ENCODE measurements around the gene EIF3I. TPM values are rescaled to one million over a fixed set of nuclear protein-coding genes. Genes with fewer than 3 reads are reported as not detected.

The EIF3I gene
- total RNA-seq, 1 experiment from 2014 or later: 259 TPM

DNA sequence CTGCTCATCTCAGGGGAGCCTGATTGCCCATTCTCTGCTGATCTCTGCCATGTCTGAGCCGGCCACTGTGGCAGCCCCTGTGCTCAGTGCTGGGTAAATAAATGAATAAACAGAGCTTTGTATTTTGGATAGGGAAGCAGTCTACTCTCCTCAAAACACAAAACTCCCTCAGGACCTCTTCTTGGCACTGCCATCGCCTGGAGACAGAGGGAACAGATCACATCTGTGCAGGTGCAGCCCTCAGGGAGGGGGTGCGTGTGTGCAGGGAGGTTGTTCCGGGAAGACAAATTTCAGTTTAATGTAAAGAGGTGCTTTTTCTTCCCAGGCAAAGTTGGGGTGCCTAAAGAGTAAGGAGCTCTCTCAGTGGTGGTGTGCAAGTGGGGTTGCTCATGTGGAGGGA, 17.1 kb downstream of the EIF3I start:
- H3K9me3 Mint-ChIP-seq (ENCODE audit: unreplicated experiment): no peaks in the 10 kb centered on the region
- intact Hi-C loops (cut with micrococcal nuclease): no loop called here
- ChIA-PET CTCF (interaction anchor here (0.9 to 1.9 kb wide), 2 partner anchors 10 to 79 kb away, joined by 3 to 10 read pairs; no protein-coding TSS in a partner anchor), POLR2A (interaction anchor here (1.2 kb wide), 1 partner anchor 37 kb away, joined by 4 read pairs; no protein-coding TSS in a partner anchor)
- TF ChIP-seq, protein P1, sequence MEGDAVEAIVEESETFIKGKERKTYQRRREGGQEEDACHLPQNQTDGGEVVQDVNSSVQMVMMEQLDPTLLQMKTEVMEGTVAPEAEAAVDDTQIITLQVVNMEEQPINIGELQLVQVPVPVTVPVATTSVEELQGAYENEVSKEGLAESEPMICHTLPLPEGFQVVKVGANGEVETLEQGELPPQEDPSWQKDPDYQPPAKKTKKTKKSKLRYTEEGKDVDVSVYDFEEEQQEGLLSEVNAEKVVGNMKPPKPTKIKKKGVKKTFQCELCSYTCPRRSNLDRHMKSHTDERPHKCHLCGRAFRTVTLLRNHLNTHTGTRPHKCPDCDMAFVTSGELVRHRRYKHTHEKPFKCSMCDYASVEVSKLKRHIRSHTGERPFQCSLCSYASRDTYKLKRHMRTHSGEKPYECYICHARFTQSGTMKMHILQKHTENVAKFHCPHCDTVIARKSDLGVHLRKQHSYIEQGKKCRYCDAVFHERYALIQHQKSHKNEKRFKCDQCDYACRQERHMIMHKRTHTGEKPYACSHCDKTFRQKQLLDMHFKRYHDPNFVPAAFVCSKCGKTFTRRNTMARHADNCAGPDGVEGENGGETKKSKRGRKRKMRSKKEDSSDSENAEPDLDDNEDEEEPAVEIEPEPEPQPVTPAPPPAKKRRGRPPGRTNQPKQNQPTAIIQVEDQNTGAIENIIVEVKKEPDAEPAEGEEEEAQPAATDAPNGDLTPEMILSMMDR (IDR thresholded peaks at IDR 0.05; ENCODE audit: unreplicated experiment): no peak
- no peaks in the 10 kb centered on the region for H3K27me3 Mint-ChIP-seq (ENCODE audit: insufficient read depth, unreplicated experiment)
- H3K4me1 Mint-ChIP-seq (ENCODE audit: insufficient read depth, unreplicated experiment): peaks cover 13% of the 10 kb centered on the region
- DNase-seq (ENCODE audit: unreplicated experiment): no peak
- H3K4me3 Mint-ChIP-seq (ENCODE audit: unreplicated experiment): peak overlapping the region; percentile 68
- no TSS peak for BruUV-seq (replicated peaks)
- no peak overlapping the region for H3K27ac Mint-ChIP-seq (ENCODE audit: low read depth, unreplicated experiment)
- H3K36me3 Mint-ChIP-seq (ENCODE audit: insufficient read depth, unreplicated experiment): no peaks in the 10 kb centered on the region

DNA sequence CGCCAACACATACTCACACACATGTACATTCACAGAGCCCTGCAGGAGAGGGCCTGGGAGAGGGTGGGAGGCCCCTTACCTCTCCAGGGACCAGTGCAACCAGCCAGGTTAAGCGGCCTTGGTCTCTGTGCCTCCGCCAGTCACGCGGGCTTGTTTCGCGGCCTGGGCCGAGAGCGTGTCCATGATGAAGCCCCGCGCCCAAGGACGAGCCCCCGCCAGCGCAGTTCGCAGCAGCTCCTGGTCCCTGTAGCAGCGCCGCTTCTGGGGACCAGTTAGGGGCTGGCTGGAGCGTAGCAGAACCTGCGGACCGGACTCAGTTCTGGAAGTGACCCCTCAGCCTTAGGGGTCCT, 17.6 kb downstream of the EIF3I start:
- H3K27ac Mint-ChIP-seq (ENCODE audit: low read depth, unreplicated experiment): no peak overlapping the region
- ChIA-PET CTCF (interaction anchor here (0.8 to 1.9 kb wide), 3 partner anchors 9 to 79 kb away, joined by 3 to 10 read pairs (median 4); no protein-coding TSS in a partner anchor), POLR2A (interaction anchor here (1.2 to 1.3 kb wide), 3 partner anchors 10 to 52 kb away, joined by 3 to 4 read pairs (median 4); partner anchors contain the start of gene HDAC1)
- DNase-seq (ENCODE audit: unreplicated experiment): no peak
- no TSS peak for BruUV-seq (replicated peaks)
- H3K4me1 Mint-ChIP-seq (ENCODE audit: insufficient read depth, unreplicated experiment): peaks cover 13% of the 10 kb centered on the region
- no peaks in the 10 kb centered on the region for H3K27me3 Mint-ChIP-seq (ENCODE audit: insufficient read depth, unreplicated experiment)
- H3K36me3 Mint-ChIP-seq (ENCODE audit: insufficient read depth, unreplicated experiment): no peaks in the 10 kb centered on the region
- H3K9me3 Mint-ChIP-seq (ENCODE audit: unreplicated experiment): no peaks in the 10 kb centered on the region
- intact Hi-C loops (cut with micrococcal nuclease): no loop called here
- TF ChIP-seq, protein P1 (IDR thresholded peaks at IDR 0.05; ENCODE audit: unreplicated experiment): no peak
- H3K4me3 Mint-ChIP-seq (ENCODE audit: unreplicated experiment): peak overlapping the region; percentile 68

DNA sequence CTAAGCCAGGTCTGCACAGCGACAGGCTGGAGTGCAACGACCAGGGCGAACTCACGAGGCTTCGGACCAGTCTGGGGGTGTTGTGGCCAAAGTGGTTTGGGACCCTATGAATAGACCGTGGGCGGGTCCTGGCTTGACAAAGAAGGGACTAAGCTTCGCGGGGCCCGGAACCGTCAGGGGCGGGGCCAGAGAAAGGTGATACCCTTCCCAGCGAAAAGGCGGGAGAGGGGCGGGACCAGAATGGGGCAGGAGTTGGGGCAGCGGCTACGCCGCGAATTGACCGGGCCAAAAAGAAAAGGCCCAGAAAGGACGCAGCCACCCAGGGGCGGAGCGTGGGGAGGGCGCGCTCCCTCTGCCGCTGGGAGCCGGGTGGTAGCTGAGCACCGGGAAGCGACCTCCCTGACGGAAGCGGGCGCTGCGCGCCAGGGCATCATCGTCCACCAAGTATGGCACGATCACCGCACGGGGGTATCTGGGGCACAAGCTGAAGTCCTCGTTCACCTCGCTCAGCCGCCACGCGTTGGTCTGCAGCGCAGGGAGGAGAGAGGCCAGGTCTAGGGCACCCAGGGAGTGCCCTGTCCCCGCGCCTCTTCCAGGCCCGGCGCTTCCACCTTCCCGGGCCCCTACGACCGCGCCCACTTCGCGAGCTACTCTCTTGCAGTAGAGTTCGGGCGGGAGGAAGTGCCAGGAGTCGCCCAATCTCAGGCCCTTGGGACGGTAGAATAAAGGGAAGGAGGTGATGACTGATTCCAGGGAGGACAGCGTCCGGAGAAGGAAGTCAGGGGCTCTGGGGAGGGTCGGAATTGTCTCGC, 18.1 kb downstream of the EIF3I start:
- ChIA-PET CTCF (interaction anchor here (0.5 to 1.4 kb wide), 8 partner anchors 10 to 539 kb away, joined by 3 to 5 read pairs (median 3); partner anchors contain the start of gene LCK), POLR2A (interaction anchor here (0.7 to 1.3 kb wide), 5 partner anchors 10 to 52 kb away, joined by 3 to 5 read pairs (median 4); partner anchors contain the start of gene HDAC1)
- TF ChIP-seq, protein P1 (IDR thresholded peaks at IDR 0.05; ENCODE audit: unreplicated experiment): no peak
- H3K9me3 Mint-ChIP-seq (ENCODE audit: unreplicated experiment): no peaks in the 10 kb centered on the region
- peak overlapping the region; percentile 68 for H3K4me3 Mint-ChIP-seq (ENCODE audit: unreplicated experiment)
- intact Hi-C loops (cut with micrococcal nuclease): no loop called here
- H3K27ac Mint-ChIP-seq (ENCODE audit: low read depth, unreplicated experiment): no peak overlapping the region
- peak; percentile 70 for DNase-seq (ENCODE audit: unreplicated experiment)
- no TSS peak for BruUV-seq (replicated peaks)
- H3K36me3 Mint-ChIP-seq (ENCODE audit: insufficient read depth, unreplicated experiment): no peaks in the 10 kb centered on the region
- no peaks in the 10 kb centered on the region for H3K27me3 Mint-ChIP-seq (ENCODE audit: insufficient read depth, unreplicated experiment)
- H3K4me1 Mint-ChIP-seq (ENCODE audit: insufficient read depth, unreplicated experiment): peaks cover 13% of the 10 kb centered on the region

DNA sequence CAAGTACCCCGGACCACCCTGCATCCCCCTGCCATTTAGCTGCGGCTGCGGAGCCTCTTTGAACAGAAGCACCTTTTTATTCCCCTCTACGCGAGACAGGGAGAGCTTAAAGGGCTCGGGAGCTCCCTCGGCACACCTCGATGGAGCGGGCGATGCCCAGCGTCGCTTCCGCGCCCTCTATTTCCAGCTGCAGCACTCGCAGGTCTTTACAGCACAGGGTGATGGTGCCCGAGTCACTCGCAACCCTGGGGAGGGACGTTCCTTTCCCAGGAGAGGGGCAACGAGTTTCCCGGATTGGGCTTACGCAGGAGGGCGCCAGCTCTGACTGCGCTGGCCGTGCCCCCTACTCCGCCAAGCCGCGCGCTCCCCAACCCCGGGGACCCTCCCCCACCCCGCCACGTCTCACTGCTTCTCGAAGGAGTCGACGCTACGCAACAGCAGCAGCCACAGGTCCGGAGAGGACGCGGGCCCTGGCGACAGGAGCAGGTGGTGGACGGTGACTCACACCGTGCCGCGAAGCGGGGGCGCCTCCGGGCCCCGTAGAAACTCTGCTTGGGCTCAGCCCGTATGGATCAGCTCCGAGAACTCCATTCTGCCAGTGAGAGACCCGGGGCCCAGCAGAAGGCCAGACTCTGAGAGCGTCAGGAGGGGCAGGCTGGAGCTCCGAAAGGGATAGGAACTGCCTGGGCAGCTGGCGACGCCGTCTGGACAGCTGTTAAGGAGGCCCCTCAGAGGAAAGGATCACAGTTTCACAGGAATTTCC, 19.0 kb downstream of the EIF3I start:
- H3K4me3 Mint-ChIP-seq (ENCODE audit: unreplicated experiment): peak overlapping the region; percentile 68
- CTCF ChIA-PET: interaction anchor here (0.5 to 1.4 kb wide), 9 partner anchors 10 to 650 kb away, joined by 3 to 5 read pairs (median 3); partner anchors contain the start of gene LCK
- peak; percentile 41 for DNase-seq (ENCODE audit: unreplicated experiment)
- no peaks in the 10 kb centered on the region for H3K36me3 Mint-ChIP-seq (ENCODE audit: insufficient read depth, unreplicated experiment)
- BruUV-seq (replicated peaks): no TSS peak
- no peaks in the 10 kb centered on the region for H3K27me3 Mint-ChIP-seq (ENCODE audit: insufficient read depth, unreplicated experiment)
- H3K4me1 Mint-ChIP-seq (ENCODE audit: insufficient read depth, unreplicated experiment): peaks cover 6% of the 10 kb centered on the region
- TF ChIP-seq, protein P1 (IDR thresholded peaks at IDR 0.05; ENCODE audit: unreplicated experiment): no peak
- POLR2A ChIA-PET: interaction anchor here (0.7 to 1.3 kb wide), 4 partner anchors 11 to 51 kb away, joined by 3 to 5 read pairs (median 4); partner anchors contain the start of gene HDAC1
- intact Hi-C loops (cut with micrococcal nuclease): no loop called here
- H3K27ac Mint-ChIP-seq (ENCODE audit: low read depth, unreplicated experiment): no peak overlapping the region
- H3K9me3 Mint-ChIP-seq (ENCODE audit: unreplicated experiment): no peaks in the 10 kb centered on the region

All from MCF 10A (cell line).